GM19238 (cell line): Measurements from ENCODE around the gene SLC35B1.

Source experiments
- DNase-seq: peaks from one replicate; pipeline ENCODE4 v3.0.0; 2011; ENCODE audit warnings: low spot score; ENCODE audit not compliant: insufficient read length

Gene SLC35B1, protein sequence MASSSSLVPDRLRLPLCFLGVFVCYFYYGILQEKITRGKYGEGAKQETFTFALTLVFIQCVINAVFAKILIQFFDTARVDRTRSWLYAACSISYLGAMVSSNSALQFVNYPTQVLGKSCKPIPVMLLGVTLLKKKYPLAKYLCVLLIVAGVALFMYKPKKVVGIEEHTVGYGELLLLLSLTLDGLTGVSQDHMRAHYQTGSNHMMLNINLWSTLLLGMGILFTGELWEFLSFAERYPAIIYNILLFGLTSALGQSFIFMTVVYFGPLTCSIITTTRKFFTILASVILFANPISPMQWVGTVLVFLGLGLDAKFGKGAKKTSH

DNA sequence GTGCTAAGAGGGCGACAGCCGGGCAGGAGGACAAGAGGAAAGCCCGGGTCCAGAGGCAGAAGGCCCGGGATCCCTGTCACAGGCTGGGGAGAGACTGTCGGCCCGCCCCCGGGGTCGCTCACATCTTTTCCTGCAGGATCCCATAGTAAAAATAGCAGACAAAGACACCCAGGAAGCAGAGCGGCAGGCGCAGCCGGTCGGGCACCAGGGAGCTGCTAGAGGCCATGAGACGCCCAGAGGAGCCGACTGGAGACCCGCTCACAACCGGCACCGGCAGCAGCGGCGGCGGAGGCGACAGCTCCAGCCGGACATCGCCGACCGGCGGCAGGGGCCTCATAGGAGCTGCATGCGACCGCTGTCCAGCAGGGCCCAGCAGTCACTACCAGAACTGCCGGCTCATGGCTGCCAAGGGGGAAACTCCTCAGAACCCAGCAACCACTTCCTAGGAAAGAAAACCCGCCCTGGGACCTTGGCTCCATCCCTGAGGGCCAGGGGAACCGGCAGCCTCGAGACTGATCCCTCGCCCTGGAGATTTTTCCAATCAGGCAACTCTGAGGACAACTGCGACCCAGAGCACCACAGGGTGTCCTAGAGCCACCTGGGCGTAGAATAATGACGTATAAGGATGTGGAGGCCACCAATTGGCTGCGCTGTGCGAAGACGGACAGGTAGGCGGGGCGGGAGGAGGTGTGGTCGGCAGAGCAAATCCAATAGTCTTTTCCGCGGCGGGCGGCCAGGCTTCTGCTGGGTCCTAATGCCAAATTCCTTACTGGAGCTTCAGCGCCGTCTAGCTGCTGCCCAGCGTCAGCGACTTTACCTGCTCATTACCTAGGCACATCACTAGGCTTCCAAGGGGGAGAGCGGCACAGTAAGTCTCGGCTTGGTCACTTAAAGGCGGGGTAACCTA lies at the start of gene SLC35B1:
TSS of gene SLC35B1 (minus strand) at position 357 of the 907 bp plus-strand sequence. CDS start at position 226, 131 bp downstream.
- peak; percentile 98 for DNase-seq

DNA sequence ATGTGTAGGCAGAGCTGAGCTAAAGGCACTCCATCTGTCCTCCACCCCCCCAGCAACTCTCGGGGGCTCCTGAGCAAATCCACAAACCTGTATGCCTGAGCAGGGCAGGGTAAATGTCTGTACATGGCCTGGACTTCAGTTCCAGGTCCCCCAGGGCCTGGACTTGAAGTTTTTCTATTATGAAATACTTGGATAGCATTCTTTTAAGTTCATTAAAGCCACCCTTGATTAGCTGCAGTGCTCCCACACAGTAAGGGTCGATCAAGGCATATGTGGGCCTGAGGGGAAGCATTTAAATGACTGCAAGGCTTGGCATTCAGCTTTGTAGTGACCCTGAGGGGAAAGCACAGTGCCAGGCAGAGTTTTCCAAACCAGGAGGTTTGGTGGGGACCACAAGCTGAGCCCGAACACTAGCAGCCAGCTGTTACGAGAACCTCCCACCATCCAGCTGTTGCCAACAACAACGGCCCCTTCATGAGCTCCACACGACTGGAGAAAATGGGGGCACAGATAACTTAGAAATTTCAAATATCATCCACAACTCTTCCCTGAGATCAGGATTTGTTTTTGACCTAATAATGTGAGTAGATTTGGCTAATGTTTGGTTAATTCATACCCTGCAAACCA lies 49.5 kb upstream of the SLC35B1 start:
- no peak for DNase-seq

DNA sequence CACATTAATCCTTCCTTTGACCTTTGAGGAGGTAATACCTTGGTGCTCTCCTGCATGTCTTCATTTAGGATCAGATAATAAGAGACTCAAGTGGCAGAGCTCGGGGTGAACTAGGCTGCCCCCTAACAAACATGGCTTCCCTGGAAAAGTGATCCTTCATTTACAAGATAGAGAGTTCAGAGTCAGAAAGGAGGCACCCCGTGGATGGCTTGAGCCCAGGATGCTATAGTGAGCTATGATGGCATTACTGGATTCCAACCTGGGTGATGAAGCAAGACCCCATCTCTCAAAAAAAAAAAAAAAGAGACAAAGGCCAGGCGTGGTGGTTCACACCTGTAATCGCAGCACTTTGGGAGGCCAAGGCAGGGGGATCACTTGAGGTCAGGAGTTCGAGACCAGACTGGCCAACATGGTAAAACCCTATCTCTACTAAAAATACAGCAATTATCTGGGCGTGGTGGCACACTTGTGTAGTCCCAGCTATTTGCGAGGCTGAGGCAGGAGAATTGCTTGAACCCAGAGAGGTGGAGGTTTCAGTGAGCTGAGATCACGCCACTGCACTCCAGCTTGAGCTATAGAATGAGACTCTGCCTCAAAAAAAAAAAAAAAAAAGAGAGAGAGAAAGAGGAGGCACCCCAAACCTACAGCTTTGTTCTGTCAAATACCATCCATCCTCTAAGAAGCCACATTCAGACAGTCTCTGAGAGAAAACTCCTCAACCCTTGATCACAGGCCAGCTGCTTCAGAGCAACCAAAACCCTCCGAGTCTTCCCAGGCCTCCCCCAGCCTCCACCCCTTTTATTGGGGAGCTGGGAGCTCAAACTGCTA lies 48.8 kb upstream of the SLC35B1 start:
- no peak for DNase-seq

DNA sequence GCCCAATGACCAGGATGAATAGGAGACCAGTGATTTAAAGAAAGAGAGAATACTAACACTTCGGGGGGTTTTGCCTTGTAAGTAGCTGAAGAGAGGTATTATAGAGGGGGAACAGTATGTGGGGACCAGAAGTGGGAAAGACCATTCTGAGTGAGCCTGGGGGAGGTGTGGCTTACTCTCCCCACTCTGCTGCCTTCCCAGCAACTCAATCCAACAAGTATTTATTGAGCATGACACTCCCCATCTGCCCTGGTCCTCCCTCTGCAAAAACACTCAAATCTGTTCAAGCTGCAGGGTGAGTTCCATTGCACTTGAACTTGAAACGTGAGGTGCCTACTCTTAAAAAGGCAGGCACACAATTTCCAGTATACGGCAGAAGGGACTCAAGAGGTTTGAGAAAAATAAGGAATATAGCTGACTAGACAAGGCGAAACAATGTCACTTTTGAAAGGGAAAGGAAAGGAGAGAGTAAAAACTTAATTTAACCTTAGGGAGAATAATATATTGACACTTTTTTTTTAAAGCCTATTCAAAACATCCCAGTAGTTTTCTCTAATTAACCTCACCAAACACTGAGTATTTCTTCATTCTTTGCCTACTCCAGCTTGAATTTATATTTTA lies 48.0 kb upstream of the SLC35B1 start:
- no peak for DNase-seq

DNA sequence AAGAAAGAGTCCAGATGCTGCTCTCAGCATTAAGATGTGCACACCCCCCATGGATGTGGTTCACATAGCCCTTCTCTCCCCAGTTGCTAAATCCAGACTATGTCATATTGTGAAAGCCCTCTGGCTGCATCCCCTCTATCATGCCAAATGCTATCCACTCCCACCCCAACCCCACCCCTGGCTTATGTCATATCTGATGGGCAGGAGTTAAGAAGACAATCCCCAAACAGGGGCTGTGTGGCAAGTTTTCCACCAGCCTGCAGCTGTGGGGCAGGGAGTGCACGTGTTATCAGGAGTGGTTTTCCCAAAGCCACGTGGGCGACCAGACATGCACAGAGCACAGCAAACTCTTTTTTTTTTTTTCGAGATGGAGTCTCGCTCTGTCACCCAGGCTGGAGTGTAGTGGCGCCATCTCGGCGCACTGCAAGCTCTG lies 46.2 kb upstream of the SLC35B1 start:
- DNase-seq, result no peak

DNA sequence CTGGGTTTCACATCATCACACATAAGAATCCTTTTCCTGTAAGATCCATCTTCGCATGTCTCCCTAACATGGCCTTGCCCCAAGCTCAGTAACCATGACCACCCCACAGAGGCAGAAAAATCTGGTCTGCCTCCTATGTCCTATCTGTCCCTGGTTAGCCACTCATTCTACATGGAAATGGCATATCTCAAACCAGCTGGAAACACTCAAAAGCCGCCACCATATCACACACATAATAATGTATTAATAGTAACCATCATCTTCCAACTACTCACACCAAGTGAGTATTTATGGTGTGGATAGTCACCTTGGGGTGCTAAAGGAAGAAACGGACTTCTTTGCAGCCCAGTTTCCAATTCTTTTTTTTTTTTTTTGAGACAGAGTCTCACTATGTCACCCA lies 44.7 kb upstream of the SLC35B1 start:
- no peak for DNase-seq

DNA sequence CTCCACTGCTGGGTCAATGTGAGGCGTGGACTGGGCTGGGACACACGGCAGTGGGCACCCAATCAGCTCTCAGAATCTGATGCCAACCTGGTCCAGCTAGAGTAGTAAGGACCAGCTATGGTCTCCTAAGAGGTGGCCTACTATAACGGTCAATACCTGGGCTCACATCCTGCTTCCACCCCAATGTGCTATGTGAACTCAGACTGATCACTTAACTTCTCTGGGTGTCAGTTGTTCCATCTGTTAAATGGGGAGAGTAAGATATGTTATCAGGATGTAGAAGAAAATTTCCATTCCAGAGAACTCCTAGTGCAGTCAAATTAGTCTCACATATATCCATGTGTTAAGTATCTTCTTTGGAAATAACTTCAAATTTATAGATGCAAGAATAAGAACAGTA lies 42.0 kb upstream of the SLC35B1 start:
- no peak for DNase-seq

DNA sequence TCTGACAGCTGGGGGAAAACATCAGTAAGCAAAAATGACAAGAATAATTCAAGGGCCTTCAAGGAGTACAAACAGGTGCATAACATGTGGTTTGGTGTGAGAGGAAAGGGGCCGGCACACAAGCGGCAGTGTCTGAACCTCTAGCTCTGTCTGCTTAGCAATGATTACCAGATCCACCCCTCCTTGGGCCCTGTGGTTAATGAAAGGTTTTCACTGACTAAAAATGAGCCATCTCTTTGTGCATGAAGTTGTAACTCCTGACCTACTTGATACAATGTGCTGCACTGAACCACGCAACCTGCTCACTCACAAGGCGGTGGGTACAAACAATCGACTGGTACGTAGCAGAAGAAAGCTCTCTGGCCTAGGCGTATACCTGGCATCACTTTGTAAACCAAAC lies 41.0 kb upstream of the SLC35B1 start:
- peak; percentile 65 for DNase-seq

DNA sequence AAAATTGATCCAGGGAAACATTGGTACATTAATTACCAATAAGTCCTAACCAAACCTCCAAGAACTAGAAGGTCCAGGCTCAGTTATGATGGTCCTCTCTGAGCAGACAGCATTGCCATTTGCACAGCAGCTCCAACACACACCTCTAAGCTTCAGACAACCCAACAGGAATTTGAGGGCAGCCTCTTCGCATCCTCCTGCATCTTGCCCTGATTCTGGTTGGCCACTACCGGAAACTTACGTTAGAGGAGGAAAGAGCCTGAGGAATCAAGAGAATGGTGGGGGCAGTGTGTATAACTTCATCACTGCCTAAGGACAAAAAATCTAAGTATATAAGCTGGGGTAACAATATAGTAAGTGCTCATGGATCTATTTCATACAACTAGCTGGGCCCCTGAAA lies 40.5 kb upstream of the SLC35B1 start:
- DNase-seq, result no peak

DNA sequence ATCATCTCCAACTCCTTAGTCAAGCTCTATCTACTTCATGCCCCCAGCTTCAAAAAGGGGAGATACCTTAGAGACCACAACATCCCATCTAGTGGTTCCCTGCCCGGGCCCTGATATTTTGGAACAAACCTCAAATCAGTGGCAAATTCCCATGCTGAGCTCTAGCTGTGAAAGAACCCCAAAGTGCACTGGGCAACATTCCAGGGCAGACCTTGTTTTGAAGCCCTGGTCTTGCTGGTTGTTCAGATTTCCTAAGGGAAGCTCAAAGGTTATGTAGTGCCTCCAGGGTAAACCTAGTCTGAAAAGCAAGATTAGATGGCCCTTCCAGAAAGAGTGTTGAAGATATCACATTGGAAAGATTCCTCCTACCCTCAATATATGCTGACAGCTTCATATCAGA lies 39.9 kb upstream of the SLC35B1 start:
- no peak for DNase-seq

DNA sequence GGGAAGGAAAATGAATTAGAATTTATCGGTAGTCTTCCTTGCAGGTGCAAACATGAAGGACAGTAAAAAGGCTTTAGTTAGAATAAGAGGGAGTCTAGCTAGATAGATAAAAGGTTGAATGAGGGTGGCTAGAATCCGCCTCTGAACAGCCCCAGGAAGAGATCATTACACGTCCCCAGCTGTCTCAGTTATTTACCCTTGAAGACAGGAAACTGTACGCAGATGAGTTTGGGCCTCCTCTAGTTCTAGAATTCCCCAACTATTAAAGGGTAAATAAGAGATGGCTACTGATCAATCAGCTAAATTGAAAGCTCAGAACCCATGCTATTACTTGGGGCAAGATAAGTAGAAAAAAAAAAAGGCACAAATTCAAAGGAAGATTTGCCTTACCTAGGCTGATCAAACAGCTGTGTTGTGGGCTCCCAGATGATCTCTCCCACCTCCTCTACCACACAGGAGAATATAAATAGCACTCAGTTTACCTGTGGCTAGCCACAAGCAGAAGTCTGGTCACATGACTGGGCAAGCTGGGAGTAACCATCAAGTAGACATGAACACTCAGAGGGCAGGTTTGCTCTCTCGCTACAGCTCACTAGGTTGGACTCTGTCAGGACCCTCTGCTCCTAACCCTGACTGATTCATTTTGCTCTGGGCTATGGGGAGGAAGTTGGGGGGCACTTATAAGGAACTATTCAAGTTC lies 39.2 kb upstream of the SLC35B1 start:
- DNase-seq, result no peak

DNA sequence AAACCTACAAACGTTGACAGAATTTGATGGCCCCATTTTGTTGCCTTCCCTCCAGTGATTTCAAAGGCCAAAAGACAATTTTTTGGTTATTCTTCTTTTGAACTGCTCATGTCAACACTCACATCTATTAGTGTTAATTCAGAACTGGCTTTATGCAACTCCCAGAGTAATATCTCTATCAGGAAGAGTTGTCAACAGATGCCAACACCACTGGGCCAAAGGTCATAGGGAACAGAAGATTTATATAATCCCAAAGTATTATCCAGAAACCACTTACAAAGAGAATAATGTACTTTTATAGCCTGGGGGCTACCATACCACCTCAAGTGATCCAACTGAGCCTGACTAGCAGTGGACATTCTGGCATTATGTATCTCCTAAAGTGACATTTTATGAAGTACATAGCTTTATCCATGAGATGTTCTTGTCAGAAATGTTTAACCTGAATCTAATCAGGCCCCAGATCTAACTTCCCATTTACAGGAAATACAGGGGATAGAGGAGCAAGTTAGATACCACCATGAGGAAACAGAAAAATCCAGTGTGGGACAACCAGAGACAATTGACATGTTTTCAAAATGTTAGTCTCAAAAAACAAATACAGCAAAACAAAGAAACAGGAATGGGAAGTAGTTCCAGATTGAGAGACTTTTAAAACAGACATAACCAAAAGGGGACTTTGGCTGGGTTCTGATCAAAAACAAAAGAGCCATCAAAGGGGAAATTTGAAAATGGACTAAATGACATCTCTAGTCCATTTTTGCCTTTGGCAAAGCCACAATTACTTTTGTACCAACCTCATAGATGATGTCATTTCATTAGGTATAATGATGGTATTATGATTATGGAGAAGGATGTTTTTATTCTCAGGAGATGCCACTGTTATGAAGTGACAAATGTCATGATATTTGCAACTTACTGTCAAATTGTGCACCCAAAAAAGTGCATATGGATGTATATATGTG lies 37.7 kb upstream of the SLC35B1 start:
- DNase-seq, result no peak

DNA sequence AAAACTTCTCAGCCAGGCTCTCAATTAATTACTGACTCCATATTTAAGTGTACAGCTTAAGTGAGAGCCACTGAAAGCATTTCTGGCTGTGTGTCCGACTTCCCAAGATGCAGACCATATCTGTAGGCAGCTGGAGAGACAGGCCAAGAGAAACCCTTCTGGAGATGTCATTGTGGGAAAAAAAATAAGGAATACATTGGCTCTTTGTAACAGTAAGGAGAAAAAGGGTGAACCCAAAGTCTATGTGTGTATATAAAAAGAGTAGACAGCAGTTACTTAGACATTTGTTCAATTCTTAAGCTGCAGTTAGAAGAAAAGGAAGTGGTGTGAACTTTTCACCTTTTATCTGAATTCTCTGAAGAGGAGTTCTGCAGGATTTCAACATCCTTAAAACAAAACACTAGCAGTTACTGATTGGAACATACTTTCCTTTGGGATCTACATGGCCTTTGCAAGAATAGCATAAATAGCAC lies 34.4 kb upstream of the SLC35B1 start:
- DNase-seq, result no peak

DNA sequence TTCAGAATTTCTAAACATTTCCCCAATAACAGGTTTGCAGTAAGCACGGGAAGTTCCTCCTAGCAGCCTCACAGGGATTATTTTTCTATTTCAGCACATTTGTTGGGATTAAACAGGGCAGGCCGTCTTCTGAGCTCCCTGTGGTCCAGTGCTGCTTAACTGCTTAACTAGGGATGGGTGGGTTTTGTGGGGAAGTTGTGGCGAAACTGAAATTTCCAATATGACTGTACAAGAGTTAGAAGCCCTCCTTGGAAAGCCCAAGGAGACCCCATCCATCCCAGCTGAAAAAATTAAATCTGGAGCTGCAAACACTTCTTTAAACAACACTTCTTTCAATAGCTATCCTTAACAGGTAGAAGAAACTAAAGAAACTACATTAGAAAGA lies 33.9 kb upstream of the SLC35B1 start:
- no peak for DNase-seq

DNA sequence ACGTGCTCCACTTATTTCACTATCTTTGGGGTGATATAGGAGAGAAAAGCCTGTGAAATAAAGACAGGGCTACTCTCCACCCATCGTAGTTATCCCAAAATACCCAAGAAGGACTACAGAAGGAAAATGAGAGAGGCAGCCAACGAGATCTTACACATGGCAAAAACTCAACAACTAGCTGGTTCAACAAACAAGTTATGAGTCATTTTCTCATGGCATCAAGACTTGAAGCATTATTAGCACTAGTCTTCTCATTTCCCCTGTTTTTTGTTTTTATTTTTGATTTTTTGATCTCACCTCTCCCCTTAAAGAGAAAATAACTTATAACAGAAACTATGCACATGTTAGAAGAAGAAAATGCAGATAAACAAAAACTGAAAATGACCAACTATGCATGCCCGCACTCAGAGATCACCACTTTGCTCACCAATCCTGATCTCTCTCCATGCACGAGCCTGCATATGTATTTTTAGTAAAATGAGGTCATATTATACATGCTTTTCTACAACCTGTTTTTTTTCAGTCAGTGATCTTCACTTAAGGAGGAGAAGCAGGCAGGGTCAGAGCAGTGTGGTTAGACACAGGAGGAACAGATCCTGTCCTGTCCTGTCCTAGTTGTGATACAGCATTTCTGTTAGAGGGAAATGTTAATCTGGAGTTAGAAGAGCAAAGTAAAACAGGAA lies 33.4 kb upstream of the SLC35B1 start:
- no peak for DNase-seq

DNA sequence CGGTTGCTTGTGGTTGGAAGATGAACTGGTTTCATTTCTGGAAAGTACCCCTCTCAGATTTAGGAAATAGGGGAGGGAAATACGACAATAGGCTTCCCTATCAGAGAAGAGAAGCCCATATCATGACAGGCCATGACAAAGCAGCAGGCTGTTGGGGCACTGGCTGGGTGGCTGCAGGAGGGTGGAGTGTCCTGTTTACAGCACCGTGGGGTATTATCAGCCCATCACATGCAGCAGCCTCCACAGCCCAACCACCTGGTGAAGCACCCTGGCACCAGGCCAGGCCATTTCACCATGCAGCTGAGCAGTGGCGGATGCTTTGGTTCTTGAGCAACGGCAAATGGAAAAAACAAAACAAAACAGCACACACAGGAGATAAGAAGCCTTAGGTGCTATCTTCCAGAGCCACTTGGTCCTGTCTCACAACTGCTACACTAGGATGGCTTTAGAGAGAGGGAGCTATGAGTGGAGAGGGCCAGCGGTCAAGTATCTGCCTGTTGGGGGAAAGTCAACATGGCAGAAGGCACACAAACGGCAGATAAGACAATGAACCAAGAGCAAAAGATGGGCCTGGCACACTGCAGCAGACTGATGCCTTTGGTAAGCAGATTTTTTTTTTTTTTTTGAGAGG lies 32.0 kb upstream of the SLC35B1 start:
- DNase-seq, result no peak

DNA sequence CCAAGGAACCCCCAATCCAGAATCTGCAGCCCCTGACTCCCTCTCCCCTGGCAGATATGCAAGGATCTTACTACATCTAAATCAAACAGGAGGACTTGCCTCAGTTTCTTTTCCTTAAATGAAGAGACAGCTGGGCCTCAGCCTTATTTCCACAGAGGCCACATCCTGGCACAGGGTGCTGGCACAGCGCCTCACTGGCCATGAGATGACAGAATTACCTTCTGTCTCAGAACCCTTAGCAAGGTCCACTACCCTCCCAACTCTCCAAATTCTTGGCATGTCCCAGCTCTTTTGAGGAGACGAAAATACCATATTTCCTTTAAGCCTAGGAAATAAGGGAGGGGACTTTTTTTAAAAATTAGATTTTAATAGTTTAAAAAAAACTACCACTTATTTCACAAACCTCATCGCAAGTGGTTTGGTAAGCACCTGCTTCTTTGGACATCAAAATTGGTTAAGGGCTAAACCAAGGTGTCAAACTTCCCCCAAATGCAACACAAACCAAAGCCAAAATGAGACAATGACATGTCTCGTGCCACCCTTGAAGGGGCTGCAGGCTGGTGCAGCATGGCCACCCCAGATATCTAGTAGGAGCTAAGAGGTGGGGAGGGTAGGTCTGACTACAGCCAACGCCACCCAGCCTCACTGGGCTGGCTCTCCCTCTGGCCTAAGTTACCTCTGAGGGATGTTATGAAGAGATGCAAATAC lies 30.8 kb upstream of the SLC35B1 start:
- DNase-seq, result no peak
